GM23338 (cell line): ENCODE data around the gene REEP1. TPM values are rescaled to one million over a fixed set of nuclear protein-coding genes. Genes with fewer than 3 reads are reported as not detected.

Experiments
- ATAC-seq: fragments of 200-7000 bp; cut with Tn5 transposase; 3 replicates; pipeline ENCODE4 v1.9.1; 2020
- DNase-seq: peaks from one replicate; pipeline ENCODE4 v3.0.0-alpha.2; 2015; ENCODE audit warnings: low spot score
- H2AFZ ChIP-seq: fragments of 200-600 bp; sonication (generic); 2 replicates; pipeline ENCODE4 v1.8.0; 2016; ENCODE audit warnings: antibody characterized with exemption, mild to moderate bottlenecking, moderate library complexity
- H3F3A ChIP-seq: fragments of 200-600 bp; sonication (generic); replicated peaks from 2 replicates; pipeline ENCODE4 v1.8.0; 2017; ENCODE audit warnings: antibody characterized with exemption, mixed run types, low read depth
- H3K27ac ChIP-seq: fragments of 200-600 bp; sonication (generic); 2 replicates; pipeline ENCODE4 v1.6.1; 2016; ENCODE audit warnings: low read depth
- H3K27me3 ChIP-seq: fragments of 200-600 bp; sonication (generic); 2 replicates; pipeline ENCODE4 v1.8.0; 2016; ENCODE audit warnings: mild to moderate bottlenecking, mixed run types, moderate library complexity; ENCODE audit not compliant: insufficient read depth
- H3K36me3 ChIP-seq: fragments of 200-600 bp; sonication (generic); 2 replicates; pipeline ENCODE4 v1.8.0; 2016; ENCODE audit warnings: mild to moderate bottlenecking; ENCODE audit not compliant: insufficient read depth
- H3K4me1 ChIP-seq: fragments of 200-600 bp; sonication (generic); 2 replicates; pipeline ENCODE4 v1.8.0; 2016; ENCODE audit warnings: mild to moderate bottlenecking, moderate library complexity; ENCODE audit not compliant: insufficient read depth
- H3K4me2 ChIP-seq: fragments of 200-600 bp; sonication (generic); 2 replicates; pipeline ENCODE4 v1.7.1; 2017; ENCODE audit warnings: mixed run types
- H3K4me3 ChIP-seq: fragments of 200-600 bp; sonication (generic); 2 replicates; pipeline ENCODE4 v1.6.1; 2016; ENCODE audit warnings: mixed run types
- H3K79me2 ChIP-seq: fragments of 200-600 bp; sonication (generic); replicated peaks from 2 replicates; pipeline ENCODE4 v1.8.0; 2017; ENCODE audit warnings: mild to moderate bottlenecking; ENCODE audit not compliant: insufficient read depth
- H3K9me2 ChIP-seq: fragments of 200-600 bp; sonication (generic); 2 replicates; pipeline ENCODE4 v1.8.0; 2017; ENCODE audit not compliant: insufficient read depth
- H4K20me1 ChIP-seq: fragments of 200-600 bp; sonication (generic); replicated peaks from 2 replicates; pipeline ENCODE4 v1.8.0; 2017; ENCODE audit warnings: mild to moderate bottlenecking; ENCODE audit not compliant: insufficient read depth
- H3K27ac Mint-ChIP-seq: 2 replicates; pipeline ENCODE4 v1.8.0; 2020; ENCODE audit warnings: inconsistent platforms, mild to moderate bottlenecking, moderate library complexity, mixed read lengths
- H3K27me3 Mint-ChIP-seq: 3 replicates; pipeline ENCODE4 v1.8.0; 2022; ENCODE audit warnings: low read depth, mild to moderate bottlenecking, moderate library complexity, mixed read lengths, inconsistent platforms; ENCODE audit not compliant: insufficient read depth, poor library complexity
- H3K36me3 Mint-ChIP-seq: 3 replicates; pipeline ENCODE4 v1.8.0; 2021; ENCODE audit warnings: low read depth, mild to moderate bottlenecking, inconsistent platforms, moderate library complexity, mixed read lengths
- H3K4me1 Mint-ChIP-seq: 3 replicates; pipeline ENCODE4 v1.8.0; 2020; ENCODE audit warnings: mild to moderate bottlenecking, inconsistent platforms, mixed read lengths
- H3K4me3 Mint-ChIP-seq: 3 replicates; pipeline ENCODE4 v1.8.0; 2021; ENCODE audit warnings: moderate library complexity, mild to moderate bottlenecking, inconsistent platforms, mixed read lengths
- H3K9me3 Mint-ChIP-seq: 3 replicates; pipeline ENCODE4 v1.8.0; 2020; ENCODE audit warnings: moderate library complexity, mild to moderate bottlenecking, inconsistent platforms, mixed read lengths
- CREB1 ChIP-seq: fragments of 250-450 bp; sonication (Bioruptor Pico); IDR thresholded peaks from 2 replicates; pipeline ENCODE4 v1.5.0; 2020; ENCODE audit warnings: low read depth, mild to moderate bottlenecking, moderate library complexity
- EZH2 ChIP-seq: fragments of 200-600 bp; sonication (generic); IDR thresholded peaks from one replicate; pipeline ENCODE4 v1.8.0; 2017; ENCODE audit warnings: antibody characterized with exemption, mild to moderate bottlenecking, low read depth; ENCODE audit not compliant: unreplicated experiment
- EZH2phosphoT487 ChIP-seq: fragments of 200-600 bp; sonication (generic); IDR thresholded peaks from one replicate; pipeline ENCODE4 v1.8.1; 2018; ENCODE audit warnings: antibody characterized with exemption; ENCODE audit not compliant: unreplicated experiment
- JUNB ChIP-seq: IDR thresholded peaks from one replicate; pipeline ENCODE4 v1.6.1; 2016; ENCODE audit warnings: antibody characterized with exemption; ENCODE audit not compliant: unreplicated experiment
- NANOG ChIP-seq: IDR thresholded peaks from 2 replicates; pipeline ENCODE4 v1.6.1; 2016; ENCODE audit warnings: antibody characterized with exemption, borderline replicate concordance
- POLR2AphosphoS5 ChIP-seq: IDR thresholded peaks from 2 replicates; pipeline ENCODE4 v1.6.1; 2016; ENCODE audit warnings: antibody characterized with exemption, low read depth
- STAT1 ChIP-seq: IDR thresholded peaks from one replicate; pipeline ENCODE4 v1.6.1; 2016; ENCODE audit warnings: antibody characterized with exemption; ENCODE audit not compliant: unreplicated experiment
- ZNF331 ChIP-seq: fragments of 250-450 bp; sonication (Bioruptor Pico); IDR thresholded peaks from 2 replicates; pipeline ENCODE4 v1.5.0; 2020; ENCODE audit warnings: low read depth, mild to moderate bottlenecking, moderate library complexity
- polyA plus RNA-seq: library from polyadenylated mRNA; unstranded; fragments of >200 nt; fragmentation: Nextera tagmentation; extraction: Ambion mirVana; gene quantifications from 2 replicates; pipeline ENCODE4 v1.2.1, GENCODE V29; 2016
- total RNA-seq: library from RNA; depleted of rRNA; stranded (reverse); fragments of >200 nt; shearing (Covaris generic); gene quantifications from 2 replicates; pipeline ENCODE4 v1.2.3, GENCODE V29; 2014
- TF ChIP-seq, protein P1 (sequence below), 2 experiments: fragments of 200-600 bp in 1 of 2; sonication (generic) in 1 of 2; conservative IDR thresholded peaks; 2 replicates each; pipeline versions ENCODE4 v1.5.1 to v1.6.1; 2016 to 2017; ENCODE audit warnings: antibody characterized with exemption in 2 of 2, low read depth in 2 of 2, mild to moderate bottlenecking in 2 of 2, moderate library complexity in 1 of 2
- TF ChIP-seq, protein P2 (sequence below): fragments of 250-450 bp; sonication (Bioruptor Pico); IDR thresholded peaks from 2 replicates; pipeline ENCODE4 v1.5.0; 2020; ENCODE audit warnings: mild to moderate bottlenecking, moderate library complexity
- TF ChIP-seq, protein P3 (sequence below): IDR thresholded peaks from 2 replicates; pipeline ENCODE4 v1.6.1; 2016; ENCODE audit warnings: antibody characterized with exemption

Gene REEP1
- total and polyA plus RNA-seq, 2 experiments from 2014 or later, result 1.6 to 1.8 TPM

DNA sequence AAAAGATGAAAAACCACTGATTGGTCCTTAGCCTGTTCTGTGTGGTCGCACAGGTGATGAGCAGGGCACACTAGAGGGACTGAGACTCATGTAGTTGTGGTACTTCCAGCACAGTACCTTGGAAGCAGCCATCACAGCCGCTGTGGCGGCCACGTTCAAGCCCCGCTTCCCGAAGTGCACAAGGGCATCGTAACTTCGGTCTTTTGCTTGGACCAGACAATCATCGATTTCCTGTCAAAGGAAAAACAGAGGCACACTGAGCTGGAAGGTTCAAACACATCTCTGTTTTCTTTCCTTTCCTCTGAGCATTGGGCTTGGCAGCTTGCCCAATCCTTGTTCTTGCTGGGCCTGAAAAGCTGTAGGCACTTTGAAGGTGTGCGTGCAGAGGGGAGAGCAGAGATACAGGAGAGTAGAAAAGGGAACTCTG is 85.6 kb downstream of the REEP1 start:
- Histone ChIP-seq H3F3A (no peaks in the 10 kb centered on the region), H3K36me3 (no peaks in the 10 kb centered on the region), H4K20me1 (no peaks in the 10 kb centered on the region), H3K27ac (no peak overlapping the region), H3K4me1 (peaks cover 22% of the 10 kb centered on the region; the same call in 1 of the 2 replicates), H3K4me2 (no peak overlapping the region), H3K27me3 (no peaks in the 10 kb centered on the region), H3K4me3 (no peak overlapping the region), H2AFZ (no peak overlapping the region), H3K79me2 (no peaks in the 10 kb centered on the region), H3K9me2 (peaks cover 9% of the 10 kb centered on the region; the same call in 1 of the 2 replicates)
- ATAC-seq (no peak), DNase-seq (no peak)
- Mint-ChIP-seq H3K4me1 (peaks cover 39% of the 10 kb centered on the region), H3K9me3 (no peaks in the 10 kb centered on the region), H3K27ac (0 out of 2 replicates have a peak overlapping the region, but pooled peaks have one; percentile 20), H3K27me3 (peaks cover 9% of the 10 kb centered on the region), H3K36me3 (no peaks in the 10 kb centered on the region), H3K4me3 (no peak overlapping the region)
- TF ChIP-seq NANOG (no peak), JUNB (no peak), EZH2 (no peak), ZNF331 (CRISPR knock-in tag) (no peak), EZH2phosphoT487 (no peak)

DNA sequence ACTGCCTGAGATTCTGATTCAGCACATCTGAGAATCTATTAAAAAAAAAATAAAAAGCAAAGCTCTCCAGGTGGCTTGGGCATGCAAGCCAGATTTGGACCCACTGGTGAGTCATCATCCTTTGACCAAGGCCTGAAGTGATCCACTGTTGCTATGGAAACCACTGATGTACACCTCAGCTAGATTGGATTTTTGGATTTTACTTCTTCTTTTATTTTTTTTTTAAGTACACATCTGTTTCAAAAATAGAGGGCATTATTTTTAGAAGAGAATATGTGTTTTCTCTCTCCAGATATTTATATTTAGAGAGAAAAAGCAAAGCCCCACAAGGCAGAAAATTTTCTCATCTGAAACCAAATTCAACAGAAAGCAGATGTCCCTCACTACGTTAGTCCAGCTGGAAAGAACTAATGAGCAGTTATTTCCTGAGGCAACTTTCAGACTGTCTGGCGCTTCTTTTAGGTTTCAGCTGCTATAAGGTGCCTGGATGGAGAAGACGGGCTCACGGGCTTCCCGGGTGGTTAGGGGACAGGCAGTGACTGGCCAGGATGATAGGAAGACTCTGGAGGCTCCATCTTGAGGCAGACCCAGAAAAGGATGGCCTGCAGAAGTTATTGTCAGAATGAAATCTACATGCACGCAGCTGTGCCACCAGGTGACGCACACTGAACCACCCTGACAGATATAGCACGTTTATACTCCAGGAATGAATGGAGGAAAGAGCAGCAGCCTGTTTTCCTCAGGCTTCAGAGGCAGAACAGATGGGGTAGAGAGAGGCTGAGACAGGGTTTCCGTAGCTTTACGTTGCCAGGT is 87.6 kb downstream of the REEP1 start:
- H2AFZ ChIP-seq, result no peak overlapping the region
- peaks cover 5% of the 10 kb centered on the region for H3K27me3 Mint-ChIP-seq
- H3K4me2 ChIP-seq, result no peak overlapping the region
- no peak overlapping the region for H3K4me3 Mint-ChIP-seq
- H4K20me1 ChIP-seq, result no peaks in the 10 kb centered on the region
- ATAC-seq (no peak), DNase-seq (no peak)
- no peaks in the 10 kb centered on the region for H3K36me3 ChIP-seq
- no peaks in the 10 kb centered on the region for H3K36me3 Mint-ChIP-seq
- H3K27ac Mint-ChIP-seq, result 0 out of 2 replicates have a peak overlapping the region, but pooled peaks have one; percentile 21
- no peaks in the 10 kb centered on the region for H3K9me3 Mint-ChIP-seq
- H3F3A ChIP-seq, result no peaks in the 10 kb centered on the region
- peaks cover 9% of the 10 kb centered on the region; the same call in 1 of the 2 replicates for H3K9me2 ChIP-seq
- H3K4me1 Mint-ChIP-seq, result peaks cover 26% of the 10 kb centered on the region
- no peaks in the 10 kb centered on the region for H3K27me3 ChIP-seq
- no peaks in the 10 kb centered on the region for H3K79me2 ChIP-seq
- no peak overlapping the region for H3K4me3 ChIP-seq
- 0 out of 2 replicates have a peak overlapping the region, but pooled peaks have one; percentile 14 for H3K27ac ChIP-seq
- peaks cover 14% of the 10 kb centered on the region; the same call in 1 of the 2 replicates for H3K4me1 ChIP-seq
- TF ChIP-seq CREB1 (CRISPR knock-in tag) (no peak), ZNF331 (CRISPR knock-in tag) (no peak), EZH2phosphoT487 (no peak), STAT1 (no peak), NANOG (no peak), JUNB (no peak), POLR2AphosphoS5 (no peak)
- TF ChIP-seq, protein P1, sequence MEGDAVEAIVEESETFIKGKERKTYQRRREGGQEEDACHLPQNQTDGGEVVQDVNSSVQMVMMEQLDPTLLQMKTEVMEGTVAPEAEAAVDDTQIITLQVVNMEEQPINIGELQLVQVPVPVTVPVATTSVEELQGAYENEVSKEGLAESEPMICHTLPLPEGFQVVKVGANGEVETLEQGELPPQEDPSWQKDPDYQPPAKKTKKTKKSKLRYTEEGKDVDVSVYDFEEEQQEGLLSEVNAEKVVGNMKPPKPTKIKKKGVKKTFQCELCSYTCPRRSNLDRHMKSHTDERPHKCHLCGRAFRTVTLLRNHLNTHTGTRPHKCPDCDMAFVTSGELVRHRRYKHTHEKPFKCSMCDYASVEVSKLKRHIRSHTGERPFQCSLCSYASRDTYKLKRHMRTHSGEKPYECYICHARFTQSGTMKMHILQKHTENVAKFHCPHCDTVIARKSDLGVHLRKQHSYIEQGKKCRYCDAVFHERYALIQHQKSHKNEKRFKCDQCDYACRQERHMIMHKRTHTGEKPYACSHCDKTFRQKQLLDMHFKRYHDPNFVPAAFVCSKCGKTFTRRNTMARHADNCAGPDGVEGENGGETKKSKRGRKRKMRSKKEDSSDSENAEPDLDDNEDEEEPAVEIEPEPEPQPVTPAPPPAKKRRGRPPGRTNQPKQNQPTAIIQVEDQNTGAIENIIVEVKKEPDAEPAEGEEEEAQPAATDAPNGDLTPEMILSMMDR (conservative IDR thresholded peaks at IDR 0.05; ENCODE audit: low read depth in 2 of 2), result no peak
- TF ChIP-seq, protein P2, sequence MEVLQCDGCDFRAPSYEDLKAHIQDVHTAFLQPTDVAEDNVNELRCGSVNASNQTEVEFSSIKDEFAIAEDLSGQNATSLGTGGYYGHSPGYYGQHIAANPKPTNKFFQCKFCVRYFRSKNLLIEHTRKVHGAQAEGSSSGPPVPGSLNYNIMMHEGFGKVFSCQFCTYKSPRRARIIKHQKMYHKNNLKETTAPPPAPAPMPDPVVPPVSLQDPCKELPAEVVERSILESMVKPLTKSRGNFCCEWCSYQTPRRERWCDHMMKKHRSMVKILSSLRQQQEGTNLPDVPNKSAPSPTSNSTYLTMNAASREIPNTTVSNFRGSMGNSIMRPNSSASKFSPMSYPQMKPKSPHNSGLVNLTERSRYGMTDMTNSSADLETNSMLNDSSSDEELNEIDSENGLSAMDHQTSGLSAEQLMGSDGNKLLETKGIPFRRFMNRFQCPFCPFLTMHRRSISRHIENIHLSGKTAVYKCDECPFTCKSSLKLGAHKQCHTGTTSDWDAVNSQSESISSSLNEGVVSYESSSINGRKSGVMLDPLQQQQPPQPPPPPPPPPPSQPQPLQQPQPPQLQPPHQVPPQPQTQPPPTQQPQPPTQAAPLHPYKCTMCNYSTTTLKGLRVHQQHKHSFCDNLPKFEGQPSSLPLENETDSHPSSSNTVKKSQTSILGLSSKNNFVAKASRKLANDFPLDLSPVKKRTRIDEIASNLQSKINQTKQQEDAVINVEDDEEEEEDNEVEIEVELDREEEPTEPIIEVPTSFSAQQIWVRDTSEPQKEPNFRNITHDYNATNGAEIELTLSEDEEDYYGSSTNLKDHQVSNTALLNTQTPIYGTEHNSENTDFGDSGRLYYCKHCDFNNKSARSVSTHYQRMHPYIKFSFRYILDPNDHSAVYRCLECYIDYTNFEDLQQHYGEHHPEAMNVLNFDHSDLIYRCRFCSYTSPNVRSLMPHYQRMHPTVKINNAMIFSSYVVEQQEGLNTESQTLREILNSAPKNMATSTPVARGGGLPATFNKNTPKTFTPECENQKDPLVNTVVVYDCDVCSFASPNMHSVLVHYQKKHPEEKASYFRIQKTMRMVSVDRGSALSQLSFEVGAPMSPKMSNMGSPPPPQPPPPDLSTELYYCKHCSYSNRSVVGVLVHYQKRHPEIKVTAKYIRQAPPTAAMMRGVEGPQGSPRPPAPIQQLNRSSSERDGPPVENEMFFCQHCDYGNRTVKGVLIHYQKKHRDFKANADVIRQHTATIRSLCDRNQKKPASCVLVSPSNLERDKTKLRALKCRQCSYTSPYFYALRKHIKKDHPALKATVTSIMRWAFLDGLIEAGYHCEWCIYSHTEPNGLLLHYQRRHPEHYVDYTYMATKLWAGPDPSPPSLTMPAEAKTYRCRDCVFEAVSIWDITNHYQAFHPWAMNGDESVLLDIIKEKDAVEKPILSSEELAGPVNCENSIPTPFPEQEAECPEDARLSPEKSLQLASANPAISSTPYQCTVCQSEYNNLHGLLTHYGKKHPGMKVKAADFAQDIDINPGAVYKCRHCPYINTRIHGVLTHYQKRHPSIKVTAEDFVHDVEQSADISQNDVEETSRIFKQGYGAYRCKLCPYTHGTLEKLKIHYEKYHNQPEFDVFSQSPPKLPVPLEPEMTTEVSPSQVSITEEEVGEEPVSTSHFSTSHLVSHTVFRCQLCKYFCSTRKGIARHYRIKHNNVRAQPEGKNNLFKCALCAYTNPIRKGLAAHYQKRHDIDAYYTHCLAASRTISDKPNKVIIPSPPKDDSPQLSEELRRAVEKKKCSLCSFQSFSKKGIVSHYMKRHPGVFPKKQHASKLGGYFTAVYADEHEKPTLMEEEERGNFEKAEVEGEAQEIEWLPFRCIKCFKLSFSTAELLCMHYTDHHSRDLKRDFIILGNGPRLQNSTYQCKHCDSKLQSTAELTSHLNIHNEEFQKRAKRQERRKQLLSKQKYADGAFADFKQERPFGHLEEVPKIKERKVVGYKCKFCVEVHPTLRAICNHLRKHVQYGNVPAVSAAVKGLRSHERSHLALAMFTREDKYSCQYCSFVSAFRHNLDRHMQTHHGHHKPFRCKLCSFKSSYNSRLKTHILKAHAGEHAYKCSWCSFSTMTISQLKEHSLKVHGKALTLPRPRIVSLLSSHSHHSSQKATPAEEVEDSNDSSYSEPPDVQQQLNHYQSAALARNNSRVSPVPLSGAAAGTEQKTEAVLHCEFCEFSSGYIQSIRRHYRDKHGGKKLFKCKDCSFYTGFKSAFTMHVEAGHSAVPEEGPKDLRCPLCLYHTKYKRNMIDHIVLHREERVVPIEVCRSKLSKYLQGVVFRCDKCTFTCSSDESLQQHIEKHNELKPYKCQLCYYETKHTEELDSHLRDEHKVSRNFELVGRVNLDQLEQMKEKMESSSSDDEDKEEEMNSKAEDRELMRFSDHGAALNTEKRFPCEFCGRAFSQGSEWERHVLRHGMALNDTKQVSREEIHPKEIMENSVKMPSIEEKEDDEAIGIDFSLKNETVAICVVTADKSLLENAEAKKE (CRISPR knock-in tag), result no peak
- TF ChIP-seq, protein P3, sequence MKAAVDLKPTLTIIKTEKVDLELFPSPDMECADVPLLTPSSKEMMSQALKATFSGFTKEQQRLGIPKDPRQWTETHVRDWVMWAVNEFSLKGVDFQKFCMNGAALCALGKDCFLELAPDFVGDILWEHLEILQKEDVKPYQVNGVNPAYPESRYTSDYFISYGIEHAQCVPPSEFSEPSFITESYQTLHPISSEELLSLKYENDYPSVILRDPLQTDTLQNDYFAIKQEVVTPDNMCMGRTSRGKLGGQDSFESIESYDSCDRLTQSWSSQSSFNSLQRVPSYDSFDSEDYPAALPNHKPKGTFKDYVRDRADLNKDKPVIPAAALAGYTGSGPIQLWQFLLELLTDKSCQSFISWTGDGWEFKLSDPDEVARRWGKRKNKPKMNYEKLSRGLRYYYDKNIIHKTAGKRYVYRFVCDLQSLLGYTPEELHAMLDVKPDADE, result no peak
